ENCODE results near the gene NFKBIL1. TPM values are rescaled to one million over a fixed set of nuclear protein-coding genes. Genes with fewer than 3 reads are reported as not detected.

NFKBIL1 gene
- polyA plus RNA-seq, 1 of the 3 experiments (the other 2 are of a cell fraction) = 17.1 TPM

DNA sequence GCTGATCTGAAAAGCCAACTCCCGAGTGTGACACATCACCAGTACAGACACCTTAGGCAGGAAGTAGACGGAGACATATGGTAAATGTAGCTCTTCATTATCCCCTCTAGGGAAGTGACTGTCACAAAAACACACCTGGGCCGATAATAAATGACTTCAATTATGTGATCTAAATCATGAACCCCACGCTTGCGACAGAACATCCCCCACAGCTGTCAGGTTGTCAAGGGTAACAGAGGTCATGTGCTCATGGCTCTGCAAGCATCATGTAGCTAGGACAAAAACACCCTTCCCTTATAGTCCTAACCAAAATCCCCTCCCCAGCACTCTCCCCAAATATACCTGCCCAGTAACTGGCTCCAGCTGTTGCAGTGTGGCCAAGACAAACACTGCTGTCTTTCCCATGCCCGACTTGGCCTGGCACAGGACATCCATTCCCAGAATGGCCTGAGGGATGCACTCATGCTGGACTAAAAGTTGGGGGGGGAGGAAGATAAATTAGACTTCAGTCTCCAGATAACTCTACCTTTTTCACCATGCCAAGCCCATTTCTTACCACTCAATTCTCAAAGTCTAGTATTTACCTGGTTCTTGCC is 8.5 kb upstream of the NFKBIL1 start:
- Histone ChIP-seq H3K36me3 (replicated peaks in 1 of 2; ENCODE audit: control insufficient read depth in 1 of 2, insufficient read depth in 2 of 2, low read length in 1 of 2) (peaks cover 52 to 63% of the 10 kb centered on the region in 2 experiments), H3K27me3 (ENCODE audit: insufficient read depth) (no peaks in the 10 kb centered on the region), H3K9ac (no peak overlapping the region), H3K4me3 (ENCODE audit: low read depth in 2 of 2, low read length in 1 of 2) (peak overlapping the region; percentile 74 to 91), H4K20me1 (ENCODE audit: insufficient read depth) (peaks cover 71% of the 10 kb centered on the region), H3K9me2 (no peaks in the 10 kb centered on the region), H3K79me2 (ENCODE audit: insufficient read depth) (peaks cover 79% of the 10 kb centered on the region), H3K4me1 (ENCODE audit: control insufficient read depth in 1 of 2, insufficient read depth in 2 of 2, low read depth in 1 of 2, low read length in 1 of 2) (peaks cover 15 to 19% of the 10 kb centered on the region in 2 experiments; a peak in 3 of 4 replicates), H3F3A (replicated peaks; ENCODE audit: insufficient read depth) (peaks cover 4% of the 10 kb centered on the region), H3K27ac (ENCODE audit: low read depth in 2 of 2, low read length in 1 of 2) (no peak overlapping the region), H3K4me2 (peak overlapping the region; percentile 87), H2AFZ (ENCODE audit: low read depth) (no peak overlapping the region), H3K9me3 (no peaks in the 10 kb centered on the region)
- ChIA-PET CTCF (interaction anchor here (1.0 to 2.3 kb wide), 3 partner anchors 9 to 59 kb away, joined by 3 to 10 read pairs (median 3); partner anchors contain the start of genes MCCD1 and NFKBIL1), POLR2A (interaction anchor here (0.7 kb wide), 1 partner anchor 8 kb away, joined by 4 read pairs; the partner anchor contains the start of genes ATP6V1G2 and NFKBIL1)
- no peak for DNase-seq
- WGBS (ENCODE audit: low lambda C conversion rate) = 56% methylated on average over 6 of the region's 6 CpGs
- TF ChIP-seq CHD2 (IDR thresholded peaks at IDR 0.05; ENCODE audit: low read length, partially characterized antibody) = no peak
- no peak for TF ChIP-seq SMC3 (IDR thresholded peaks at IDR 0.05; ENCODE audit: low read depth, low read length)
- TF ChIP-seq, protein P1, sequence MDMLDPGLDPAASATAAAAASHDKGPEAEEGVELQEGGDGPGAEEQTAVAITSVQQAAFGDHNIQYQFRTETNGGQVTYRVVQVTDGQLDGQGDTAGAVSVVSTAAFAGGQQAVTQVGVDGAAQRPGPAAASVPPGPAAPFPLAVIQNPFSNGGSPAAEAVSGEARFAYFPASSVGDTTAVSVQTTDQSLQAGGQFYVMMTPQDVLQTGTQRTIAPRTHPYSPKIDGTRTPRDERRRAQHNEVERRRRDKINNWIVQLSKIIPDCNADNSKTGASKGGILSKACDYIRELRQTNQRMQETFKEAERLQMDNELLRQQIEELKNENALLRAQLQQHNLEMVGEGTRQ (IDR thresholded peaks at IDR 0.05; ENCODE audit: borderline replicate concordance, low read depth, low read length) = no peak
- TF ChIP-seq FOXJ3 (CRISPR knock-in tag; IDR thresholded peaks at IDR 0.05) = no peak
- TF ChIP-seq, protein P2, sequence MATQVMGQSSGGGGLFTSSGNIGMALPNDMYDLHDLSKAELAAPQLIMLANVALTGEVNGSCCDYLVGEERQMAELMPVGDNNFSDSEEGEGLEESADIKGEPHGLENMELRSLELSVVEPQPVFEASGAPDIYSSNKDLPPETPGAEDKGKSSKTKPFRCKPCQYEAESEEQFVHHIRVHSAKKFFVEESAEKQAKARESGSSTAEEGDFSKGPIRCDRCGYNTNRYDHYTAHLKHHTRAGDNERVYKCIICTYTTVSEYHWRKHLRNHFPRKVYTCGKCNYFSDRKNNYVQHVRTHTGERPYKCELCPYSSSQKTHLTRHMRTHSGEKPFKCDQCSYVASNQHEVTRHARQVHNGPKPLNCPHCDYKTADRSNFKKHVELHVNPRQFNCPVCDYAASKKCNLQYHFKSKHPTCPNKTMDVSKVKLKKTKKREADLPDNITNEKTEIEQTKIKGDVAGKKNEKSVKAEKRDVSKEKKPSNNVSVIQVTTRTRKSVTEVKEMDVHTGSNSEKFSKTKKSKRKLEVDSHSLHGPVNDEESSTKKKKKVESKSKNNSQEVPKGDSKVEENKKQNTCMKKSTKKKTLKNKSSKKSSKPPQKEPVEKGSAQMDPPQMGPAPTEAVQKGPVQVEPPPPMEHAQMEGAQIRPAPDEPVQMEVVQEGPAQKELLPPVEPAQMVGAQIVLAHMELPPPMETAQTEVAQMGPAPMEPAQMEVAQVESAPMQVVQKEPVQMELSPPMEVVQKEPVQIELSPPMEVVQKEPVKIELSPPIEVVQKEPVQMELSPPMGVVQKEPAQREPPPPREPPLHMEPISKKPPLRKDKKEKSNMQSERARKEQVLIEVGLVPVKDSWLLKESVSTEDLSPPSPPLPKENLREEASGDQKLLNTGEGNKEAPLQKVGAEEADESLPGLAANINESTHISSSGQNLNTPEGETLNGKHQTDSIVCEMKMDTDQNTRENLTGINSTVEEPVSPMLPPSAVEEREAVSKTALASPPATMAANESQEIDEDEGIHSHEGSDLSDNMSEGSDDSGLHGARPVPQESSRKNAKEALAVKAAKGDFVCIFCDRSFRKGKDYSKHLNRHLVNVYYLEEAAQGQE (IDR thresholded peaks at IDR 0.05; ENCODE audit: low read depth, low read length) = no peak
- TF ChIP-seq, protein P3, sequence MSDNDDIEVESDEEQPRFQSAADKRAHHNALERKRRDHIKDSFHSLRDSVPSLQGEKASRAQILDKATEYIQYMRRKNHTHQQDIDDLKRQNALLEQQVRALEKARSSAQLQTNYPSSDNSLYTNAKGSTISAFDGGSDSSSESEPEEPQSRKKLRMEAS (IDR thresholded peaks at IDR 0.05; ENCODE audit: low read depth) = no peak
- no peak for TF ChIP-seq RCOR1 (IDR thresholded peaks at IDR 0.05; ENCODE audit: low read length)
- TF ChIP-seq FOXM1 (IDR thresholded peaks at IDR 0.05; ENCODE audit: low read depth) = no peak
- TF ChIP-seq RFX5 (IDR thresholded peaks at IDR 0.05; ENCODE audit: low read length) = no peak
- no peak for TF ChIP-seq POLR2AphosphoS5 (IDR thresholded peaks at IDR 0.05; ENCODE audit: low read depth, low read length)
- TF ChIP-seq EZH2phosphoT487 (IDR thresholded peaks at IDR 0.05; ENCODE audit: borderline replicate concordance, low read depth) = no peak
- no peak for TF ChIP-seq EP300 (IDR thresholded peaks at IDR 0.05; ENCODE audit: borderline replicate concordance in 1 of 2, low read depth in 1 of 2, low read length in 1 of 2)
- TF ChIP-seq MXI1 (IDR thresholded peaks at IDR 0.05; ENCODE audit: low read depth, low read length) = no peak
- TF ChIP-seq, protein P4, sequence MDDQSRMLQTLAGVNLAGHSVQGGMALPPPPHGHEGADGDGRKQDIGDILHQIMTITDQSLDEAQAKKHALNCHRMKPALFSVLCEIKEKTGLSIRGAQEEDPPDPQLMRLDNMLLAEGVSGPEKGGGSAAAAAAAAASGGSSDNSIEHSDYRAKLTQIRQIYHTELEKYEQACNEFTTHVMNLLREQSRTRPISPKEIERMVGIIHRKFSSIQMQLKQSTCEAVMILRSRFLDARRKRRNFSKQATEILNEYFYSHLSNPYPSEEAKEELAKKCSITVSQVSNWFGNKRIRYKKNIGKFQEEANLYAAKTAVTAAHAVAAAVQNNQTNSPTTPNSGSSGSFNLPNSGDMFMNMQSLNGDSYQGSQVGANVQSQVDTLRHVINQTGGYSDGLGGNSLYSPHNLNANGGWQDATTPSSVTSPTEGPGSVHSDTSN (IDR thresholded peaks at IDR 0.05) = no peak
